ENCODE results near the gene EXOSC5.
"Not testable (repeated sequence)": the region's sequence is repeated elsewhere in the genome, so short reads cannot be mapped to it uniquely, and the experiment has no call there.

Gene EXOSC5

DNA sequence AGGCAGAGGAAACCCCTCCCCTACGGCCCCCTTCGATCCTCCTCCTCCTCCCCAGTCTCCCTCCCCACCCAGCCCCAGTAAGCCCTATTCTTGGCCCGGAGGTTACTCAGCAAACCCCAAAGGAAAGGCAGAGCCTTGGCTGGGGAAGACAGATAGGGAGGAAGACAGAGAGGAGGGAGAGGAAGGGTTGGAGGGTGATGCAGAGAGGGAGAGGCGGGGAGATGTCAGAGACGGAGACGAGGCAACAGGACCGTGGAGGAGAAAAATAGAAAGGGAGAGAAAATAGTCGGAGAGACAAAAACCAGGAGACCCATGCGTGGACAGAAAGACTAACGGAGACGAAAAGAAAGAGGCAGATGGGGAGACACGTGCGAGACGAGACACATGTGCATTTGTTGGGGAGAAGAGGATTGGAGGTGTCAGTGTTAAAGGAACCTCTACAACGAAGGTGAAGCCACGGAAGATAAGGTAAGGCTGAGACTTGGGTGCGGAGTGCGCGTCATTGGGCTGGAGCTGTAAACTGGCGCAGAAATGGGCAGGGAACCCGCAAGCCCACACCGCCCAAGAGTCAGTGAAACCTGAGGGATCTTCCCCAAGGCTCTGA lies 46.3 kb downstream of the EXOSC5 start:
- DNase-seq (ENCODE audit: low read depth, low spot score), result no peak

DNA sequence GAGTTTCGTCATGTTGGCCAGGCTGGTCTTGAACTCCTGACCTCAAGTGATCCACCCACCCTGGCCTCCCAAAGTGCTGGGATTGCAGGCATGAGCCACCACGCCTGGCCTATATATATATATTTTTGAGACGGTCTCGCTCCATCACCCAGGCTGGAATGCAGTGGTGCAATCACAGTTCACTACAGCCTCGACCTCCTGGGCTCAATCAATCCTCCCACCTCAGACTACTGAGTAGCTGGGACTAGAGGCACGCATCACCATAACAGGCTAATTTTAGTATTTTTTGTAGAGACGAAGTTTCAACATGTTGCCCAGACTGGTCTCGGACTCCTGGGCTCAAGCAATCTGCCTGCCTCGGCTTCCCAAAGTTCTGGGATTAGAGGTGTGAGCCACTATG lies 50.2 kb downstream of the EXOSC5 start:
- not testable (repeated sequence) for DNase-seq (ENCODE audit: low read depth, low spot score)

DNA sequence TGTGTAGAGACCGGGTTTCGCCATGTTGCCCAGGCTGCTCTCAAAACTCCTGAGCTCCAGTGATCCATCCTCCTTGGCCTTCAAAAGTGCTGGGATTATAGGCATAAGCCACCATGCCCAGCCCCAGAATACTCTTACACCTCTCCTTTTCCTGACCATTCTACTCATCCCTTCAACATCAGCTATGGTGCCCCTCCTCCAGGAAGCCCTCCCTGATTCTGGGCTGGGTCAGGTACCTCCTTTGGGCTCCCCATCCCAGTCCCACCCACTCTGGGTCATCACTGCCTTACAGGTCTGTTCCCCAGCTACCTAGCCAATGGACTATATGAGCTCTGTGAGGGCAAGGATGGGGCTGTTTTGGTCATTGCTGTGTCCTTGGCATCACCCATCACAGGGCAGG lies 53.0 kb downstream of the EXOSC5 start:
- no peak for DNase-seq (ENCODE audit: low read depth, low spot score)

DNA sequence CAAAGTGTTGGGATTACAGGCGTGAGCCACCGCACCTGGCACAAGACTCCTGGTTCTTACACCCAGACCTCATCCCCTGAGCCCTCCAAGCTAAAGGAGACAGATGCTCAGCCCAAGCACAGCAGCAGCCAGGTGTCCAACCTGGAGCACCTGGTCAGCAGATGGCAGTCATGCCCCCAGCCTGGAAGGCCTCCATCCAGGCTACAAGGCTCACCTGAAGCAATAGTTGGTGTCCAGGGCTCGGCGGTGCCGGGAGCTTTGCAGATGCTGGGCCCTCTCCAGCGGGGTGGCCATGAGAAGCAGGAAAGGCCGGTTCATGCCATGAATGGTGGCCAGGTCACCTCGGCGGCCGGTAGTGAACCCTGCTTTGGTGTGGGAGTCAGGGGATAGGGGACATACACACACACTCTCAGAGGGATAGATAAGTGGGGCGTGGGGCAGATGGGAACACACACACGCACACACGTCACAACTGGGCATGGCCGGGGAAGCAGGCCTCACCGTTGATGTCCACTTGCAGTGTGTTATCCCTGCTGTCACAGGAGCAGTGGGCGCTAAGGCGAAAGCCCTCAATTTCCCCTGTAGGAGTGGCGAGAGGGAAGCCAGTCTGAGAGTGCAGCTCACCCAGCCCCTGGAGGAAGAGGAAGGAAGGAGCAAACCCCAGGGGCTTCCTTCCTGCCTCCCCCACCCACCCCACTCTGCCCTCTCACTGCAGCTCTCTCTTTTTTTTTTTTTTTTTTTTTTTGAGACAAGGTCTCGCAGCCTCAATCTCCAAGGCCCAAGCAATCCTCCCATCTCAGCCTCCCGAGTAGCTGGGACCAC lies 55.3 kb downstream of the EXOSC5 start:
- no peak for DNase-seq (ENCODE audit: low read depth, low spot score)

DNA sequence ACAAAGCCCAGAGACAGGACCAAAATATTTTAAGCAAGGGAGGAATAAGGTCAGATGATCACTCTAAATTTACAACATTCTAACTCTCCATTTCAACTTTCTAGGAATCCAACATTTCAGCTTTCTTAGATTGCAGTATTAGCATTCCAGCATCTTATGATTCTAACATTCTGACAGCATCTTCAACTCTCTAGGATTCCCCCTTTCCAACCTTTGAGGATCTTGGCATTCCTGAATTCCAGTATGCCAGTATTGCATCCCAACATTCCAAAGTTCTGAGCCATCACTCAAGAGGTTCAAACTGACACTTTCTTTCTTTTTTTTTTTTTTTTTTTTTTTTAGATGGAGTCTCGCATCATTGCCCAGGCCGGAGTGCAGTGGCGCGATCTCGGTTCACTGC lies 57.2 kb downstream of the EXOSC5 start:
- no peak for DNase-seq (ENCODE audit: low read depth, low spot score)
